AG09319 (cell line): ENCODE data around the gene PLCB1.

ENCODE experiments used
- DNase-seq: peaks from one replicate; pipeline ENCODE4 v3.0.0-alpha.2; 2010; ENCODE audit warnings: low read depth; ENCODE audit errors: extremely low read depth
- TF ChIP-seq, protein P1 (sequence below): IDR thresholded peaks from 2 replicates; pipeline ENCODE4 v1.5.1; 2011; ENCODE audit warnings: low read depth, mild to moderate bottlenecking, inconsistent platforms, low read length, moderate library complexity

PLCB1 gene

DNA sequence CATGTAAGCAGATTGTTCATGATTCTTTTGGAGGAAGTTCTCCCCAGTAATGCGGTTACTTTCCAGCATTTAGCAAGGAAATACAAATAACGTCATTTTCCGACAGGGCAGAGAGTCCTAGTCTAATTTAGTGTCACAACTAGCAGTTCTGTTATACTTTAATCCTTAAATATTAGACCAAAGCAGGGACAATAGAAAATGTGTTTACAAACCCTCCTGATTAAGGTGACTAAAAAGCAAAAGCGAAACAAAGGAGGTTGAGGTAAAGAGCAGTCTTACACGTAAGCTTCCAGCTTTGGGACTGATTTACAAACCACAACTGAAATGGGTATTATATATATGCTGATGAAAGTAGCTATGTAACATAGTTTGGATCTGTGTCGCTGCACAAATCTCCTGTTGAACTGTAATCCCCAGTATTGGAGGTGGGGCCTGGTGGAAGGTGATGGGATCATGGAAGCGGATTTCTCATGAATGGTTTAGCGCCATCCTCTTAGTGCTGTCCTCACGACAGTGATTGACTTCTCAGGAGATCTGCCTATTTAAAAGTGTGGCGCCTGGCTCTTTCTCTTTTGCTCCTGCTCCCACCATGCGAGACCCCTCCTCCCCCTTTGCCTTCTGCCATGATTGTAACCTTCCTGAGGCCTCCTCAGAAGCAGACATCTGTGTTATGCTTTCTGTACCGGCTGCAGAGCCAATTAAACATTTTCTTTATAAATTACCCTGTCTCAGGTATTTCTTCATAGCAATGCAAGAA lies 81.9 kb downstream of the PLCB1 start:
- no peak for DNase-seq
- TF ChIP-seq, protein P1, sequence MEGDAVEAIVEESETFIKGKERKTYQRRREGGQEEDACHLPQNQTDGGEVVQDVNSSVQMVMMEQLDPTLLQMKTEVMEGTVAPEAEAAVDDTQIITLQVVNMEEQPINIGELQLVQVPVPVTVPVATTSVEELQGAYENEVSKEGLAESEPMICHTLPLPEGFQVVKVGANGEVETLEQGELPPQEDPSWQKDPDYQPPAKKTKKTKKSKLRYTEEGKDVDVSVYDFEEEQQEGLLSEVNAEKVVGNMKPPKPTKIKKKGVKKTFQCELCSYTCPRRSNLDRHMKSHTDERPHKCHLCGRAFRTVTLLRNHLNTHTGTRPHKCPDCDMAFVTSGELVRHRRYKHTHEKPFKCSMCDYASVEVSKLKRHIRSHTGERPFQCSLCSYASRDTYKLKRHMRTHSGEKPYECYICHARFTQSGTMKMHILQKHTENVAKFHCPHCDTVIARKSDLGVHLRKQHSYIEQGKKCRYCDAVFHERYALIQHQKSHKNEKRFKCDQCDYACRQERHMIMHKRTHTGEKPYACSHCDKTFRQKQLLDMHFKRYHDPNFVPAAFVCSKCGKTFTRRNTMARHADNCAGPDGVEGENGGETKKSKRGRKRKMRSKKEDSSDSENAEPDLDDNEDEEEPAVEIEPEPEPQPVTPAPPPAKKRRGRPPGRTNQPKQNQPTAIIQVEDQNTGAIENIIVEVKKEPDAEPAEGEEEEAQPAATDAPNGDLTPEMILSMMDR: no peak

DNA sequence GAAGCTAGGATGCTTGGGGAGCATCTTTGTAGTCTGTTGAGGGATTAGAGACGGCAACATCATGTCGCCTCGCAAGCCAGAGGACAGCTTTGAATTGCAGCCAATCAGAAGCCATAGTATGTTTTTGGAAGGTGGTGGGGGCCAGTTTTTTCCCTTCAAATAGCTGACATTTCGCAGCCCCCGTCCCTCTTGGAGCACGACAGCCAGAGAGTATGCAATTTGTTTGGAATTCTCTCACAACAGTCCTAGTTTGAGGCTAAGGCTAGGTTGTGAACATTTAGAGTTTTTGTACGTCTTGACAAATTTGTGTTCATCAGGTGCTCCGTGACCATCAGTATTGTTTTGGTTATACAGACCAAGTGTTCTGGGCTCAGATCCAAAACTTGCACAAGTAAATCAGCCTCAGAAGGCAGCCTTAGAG lies 83.3 kb downstream of the PLCB1 start:
- TF ChIP-seq, protein P1: no peak
- DNase-seq: no peak

DNA sequence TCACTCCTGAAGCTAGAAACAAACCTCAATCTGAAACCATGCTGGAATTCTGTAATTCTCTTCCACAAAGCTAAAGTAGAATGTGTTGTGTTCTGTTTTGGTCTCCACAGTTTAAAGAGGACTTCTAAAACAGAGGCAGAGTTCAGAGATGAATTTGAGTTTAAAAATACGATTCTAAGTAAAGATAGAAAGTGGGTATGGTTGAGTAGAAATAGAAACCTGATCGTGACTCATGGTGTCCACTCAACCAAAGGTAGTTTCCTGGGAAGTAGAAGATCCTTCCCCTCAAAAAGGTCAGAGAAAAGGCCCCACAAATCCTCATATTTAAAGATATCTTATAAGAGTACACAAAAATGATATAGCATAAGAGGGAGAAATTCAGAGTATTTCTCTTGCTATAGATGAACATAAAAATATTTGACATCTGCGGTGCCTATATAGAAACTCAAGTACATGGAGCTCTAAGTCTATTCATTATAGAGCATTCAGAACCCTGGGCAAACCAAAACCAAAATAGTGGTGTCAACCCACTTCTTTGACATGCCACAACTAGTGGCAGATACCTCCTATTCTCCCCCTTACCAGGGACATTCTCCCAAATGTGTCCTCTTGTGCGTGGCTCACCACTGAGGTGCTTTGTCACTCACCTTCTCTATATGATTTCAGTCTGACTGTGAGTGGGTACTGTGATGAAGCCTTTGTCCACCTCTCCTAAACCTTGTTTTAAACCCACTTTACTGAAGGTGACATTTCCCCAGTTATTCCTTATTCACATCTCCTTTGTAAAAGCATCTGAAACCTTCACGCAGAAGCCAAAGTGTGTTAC lies 84.5 kb downstream of the PLCB1 start:
- DNase-seq: no peak
- TF ChIP-seq, protein P1: no peak

DNA sequence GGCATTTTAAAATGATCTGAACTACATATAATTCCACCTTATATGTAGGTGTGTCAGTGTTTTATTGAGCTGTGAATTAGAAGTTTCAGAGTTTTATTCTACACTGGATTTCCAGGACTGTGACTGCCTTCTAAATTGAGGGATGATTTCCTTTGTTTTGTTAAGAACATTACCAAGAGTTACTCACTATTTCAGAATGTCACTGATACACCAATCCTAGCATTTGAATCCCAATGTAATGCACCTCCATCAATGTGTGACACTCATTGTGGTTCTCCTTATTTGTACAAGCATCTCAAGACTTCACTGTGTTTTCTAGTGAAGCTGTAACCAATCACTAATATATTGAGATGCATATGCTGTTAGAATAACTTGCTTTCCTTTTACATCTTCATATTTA lies 86.8 kb downstream of the PLCB1 start:
- DNase-seq: no peak
- TF ChIP-seq, protein P1: no peak

DNA sequence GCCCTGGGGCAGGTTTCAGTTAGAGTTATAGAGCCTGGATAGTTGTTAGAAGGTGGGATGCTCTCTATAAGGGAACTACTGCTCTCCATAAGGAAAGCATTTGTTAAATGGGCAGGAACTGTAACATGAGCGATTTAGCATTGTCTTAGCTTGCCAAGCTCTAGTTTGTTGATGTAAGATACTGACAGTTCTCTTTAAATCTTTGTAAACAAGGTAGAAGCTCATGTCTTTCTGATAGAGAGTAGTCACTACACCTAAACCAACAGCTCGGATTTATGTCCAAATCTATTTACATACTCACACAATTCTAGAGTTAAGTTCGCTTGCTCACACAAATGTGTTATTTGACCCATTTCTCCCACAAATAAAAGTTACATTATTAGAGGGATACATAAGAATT lies 87.3 kb downstream of the PLCB1 start:
- DNase-seq: no peak
- TF ChIP-seq, protein P1: no peak

DNA sequence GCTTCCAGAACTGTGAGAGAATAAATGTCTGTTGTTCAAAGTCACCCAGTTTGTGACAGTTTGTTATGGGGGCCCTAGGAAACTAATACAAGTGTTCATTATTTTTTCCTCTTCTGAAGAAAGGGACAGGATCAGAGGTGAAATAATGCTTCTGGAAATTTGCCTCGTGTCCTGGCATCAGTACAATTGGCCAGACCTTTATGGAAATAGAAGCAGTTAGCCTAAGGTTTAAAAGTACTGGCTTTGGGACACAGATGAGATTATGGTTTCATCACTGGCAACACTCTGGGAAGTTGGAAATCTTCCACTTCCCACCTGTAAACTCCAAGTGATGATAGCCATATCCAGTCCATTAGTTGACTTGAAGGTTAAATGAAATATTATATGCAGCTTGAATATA lies 88.7 kb downstream of the PLCB1 start:
- TF ChIP-seq, protein P1: no peak

DNA sequence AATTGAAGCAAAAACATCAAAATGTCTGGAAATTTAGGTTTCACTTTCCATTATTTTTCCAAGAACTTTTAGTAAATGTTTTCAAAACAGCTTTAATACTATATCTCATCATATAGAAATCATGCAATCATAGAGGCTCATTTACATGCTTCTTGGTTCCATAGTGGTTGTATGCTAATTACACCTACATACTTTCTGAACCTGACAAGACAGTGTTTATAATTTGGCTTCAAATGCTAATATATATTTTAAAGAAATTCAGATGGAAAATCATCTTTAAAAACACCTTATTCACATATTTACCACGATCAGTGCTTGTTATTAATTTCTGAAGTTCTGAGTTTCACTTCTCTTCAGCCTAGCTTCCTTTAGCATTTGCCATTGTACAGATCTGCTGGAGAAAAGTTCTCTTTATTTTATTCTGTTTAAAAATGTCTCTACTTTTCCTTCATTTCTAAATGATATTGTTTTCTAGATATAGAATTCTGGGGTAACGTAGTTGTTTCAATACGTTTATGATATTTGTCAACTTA lies 89.9 kb downstream of the PLCB1 start:
- TF ChIP-seq, protein P1: no peak
- DNase-seq: no peak

More for the DNA sequence above, 88.7 kb downstream of the PLCB1 start:
- DNase-seq: no peak
